Activated B cell treated with CpG ODN at 0.5 μM for 24 hours (primary cell): Measurements from ENCODE around the gene TOR1B. TPM values are rescaled to one million over a fixed set of nuclear protein-coding genes. Genes with fewer than 3 reads are reported as not detected.
"Not testable (repeated sequence)": the region's sequence is repeated elsewhere in the genome, so short reads cannot be mapped to it uniquely, and the experiment has no call there.

Experiments used
- ATAC-seq: fragments of 200-7000 bp; cut with Tn5 transposase; one replicate; pipeline ENCODE4 v1.10.0; 2021; ENCODE audit warnings: low read depth, mild to moderate bottlenecking, moderate library complexity
- CTCF ChIA-PET: fragments of 350-600 bp; sonication (Branson Sonifier 250); formaldehyde crosslinking; loops from one replicate; lab custom pipeline; 2021; ENCODE audit warnings: antibody characterized with exemption; lab: Charles Lee
- POLR2A ChIA-PET: fragments of 350-600 bp; sonication (Branson Sonifier 250); formaldehyde crosslinking; loops from one replicate; lab custom pipeline; 2021; ENCODE audit warnings: antibody characterized with exemption; lab: Charles Lee
- DNase-seq: peaks from one replicate; pipeline ENCODE4 v3.0.0; 2022
- H3K27ac Mint-ChIP-seq: one replicate; pipeline ENCODE4 v1.8.0; 2020; ENCODE audit warnings: mixed read lengths
- H3K27me3 Mint-ChIP-seq: one replicate; pipeline ENCODE4 v1.8.0; 2021; ENCODE audit warnings: mixed read lengths
- H3K36me3 Mint-ChIP-seq: one replicate; pipeline ENCODE4 v1.8.0; 2021; ENCODE audit warnings: low read depth, mixed read lengths
- H3K4me1 Mint-ChIP-seq: one replicate; pipeline ENCODE4 v1.8.0; 2021; ENCODE audit warnings: mixed read lengths
- H3K4me3 Mint-ChIP-seq: one replicate; pipeline ENCODE4 v1.8.0; 2020; ENCODE audit warnings: mild to moderate bottlenecking, mixed read lengths
- H3K9me3 Mint-ChIP-seq: one replicate; pipeline ENCODE4 v1.8.0; 2020; ENCODE audit warnings: mixed read lengths
- CTCF ChIP-seq: fragments of 200-600 bp; IDR thresholded peaks from one replicate; pipeline ENCODE4 v1.8.0; 2022; ENCODE audit warnings: antibody characterized with exemption, mild to moderate bottlenecking
- intact Hi-C: fragments of 100-400 bp; cut with micrococcal nuclease; formaldehyde crosslinking; loops from one replicate; pipeline ENCODE4 v1.15.1; 2024
- total RNA-seq: library from RNA; stranded (reverse); gene quantifications from 2 replicates; pipeline ENCODE4 v1.2.3, GENCODE V29; 2022

Gene TOR1B
- total RNA-seq, 1 donor from 2014 or later: 15.3 TPM

DNA sequence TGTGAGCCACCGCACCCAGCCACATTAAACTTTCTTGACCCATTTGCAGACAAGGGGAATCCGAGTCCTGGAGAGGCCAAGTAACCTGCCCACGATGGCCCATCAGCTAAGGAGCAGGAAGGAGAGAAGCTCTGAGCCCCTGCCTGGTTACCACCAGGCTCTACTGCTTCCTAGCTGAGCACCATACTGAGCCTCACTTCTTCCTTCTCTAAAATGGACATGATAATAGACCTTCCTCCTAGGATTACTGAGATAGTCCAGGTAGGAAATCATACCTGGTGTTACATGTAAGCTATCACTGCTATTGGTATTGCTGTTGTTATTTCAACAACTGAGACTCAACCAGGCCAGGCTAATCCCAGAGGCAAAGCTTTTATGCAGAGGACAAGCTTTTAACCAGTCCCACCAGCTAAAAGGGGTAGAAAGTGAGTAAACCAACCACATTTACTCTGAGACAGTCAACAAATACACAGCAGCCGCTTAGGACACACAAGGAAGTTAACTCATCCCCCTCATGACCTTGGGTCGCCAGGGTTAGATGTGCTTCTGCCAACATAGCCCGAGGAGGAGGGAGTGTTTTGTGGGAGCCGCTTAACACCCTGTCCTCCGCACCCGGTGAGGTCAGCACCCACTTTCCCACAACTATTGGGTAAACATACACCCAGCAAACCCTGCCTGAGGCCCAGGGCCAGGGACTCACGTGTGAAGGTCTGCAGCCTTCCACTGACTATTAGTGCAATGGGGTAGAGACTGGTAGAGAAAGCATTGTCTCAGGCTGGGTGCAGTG, 29.5 kb upstream of the TOR1B start:
- no peaks in the 10 kb centered on the region for H3K9me3 Mint-ChIP-seq
- no peaks in the 10 kb centered on the region for H3K36me3 Mint-ChIP-seq
- H3K4me3 Mint-ChIP-seq: no peak overlapping the region
- H3K27ac Mint-ChIP-seq: no peak overlapping the region
- H3K27me3 Mint-ChIP-seq: peaks cover 23% of the 10 kb centered on the region
- DNase-seq (no peak), ATAC-seq (no peak)
- no peak for TF ChIP-seq CTCF
- CTCF ChIA-PET: no interaction called here
- H3K4me1 Mint-ChIP-seq: no peaks in the 10 kb centered on the region
- POLR2A ChIA-PET: no interaction called here
- intact Hi-C loops: no loop called here

GRCh38 chr9:129774791-129775447, 28.1 kb upstream of the TOR1B start:
- TF ChIP-seq CTCF: no peak
- Mint-ChIP-seq H3K4me3 (no peak overlapping the region), H3K27ac (no peak overlapping the region), H3K4me1 (no peaks in the 10 kb centered on the region), H3K36me3 (no peaks in the 10 kb centered on the region), H3K9me3 (no peaks in the 10 kb centered on the region), H3K27me3 (peaks cover 23% of the 10 kb centered on the region)
- POLR2A ChIA-PET: no interaction called here
- DNase-seq: no peak
- ATAC-seq: no peak
- intact Hi-C loops: no loop called here
- CTCF ChIA-PET: no interaction called here

DNA sequence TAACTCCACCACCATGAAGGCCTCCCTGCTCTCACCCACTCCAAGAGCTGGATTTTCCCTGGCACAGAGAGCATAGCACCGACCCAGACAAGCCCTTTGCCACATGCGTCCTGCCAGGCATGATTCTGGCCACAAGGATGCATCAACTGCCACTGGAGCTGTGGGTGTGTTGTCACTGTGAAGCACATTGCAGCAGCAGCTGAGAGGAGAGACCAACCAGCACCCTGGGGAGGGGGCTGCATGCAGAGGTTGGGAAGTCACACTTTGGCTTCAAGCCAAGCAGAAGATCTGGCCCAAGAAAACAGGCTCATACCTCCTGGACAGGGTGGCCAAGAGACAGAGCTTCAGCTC, 27.6 kb upstream of the TOR1B start:
- H3K36me3 Mint-ChIP-seq: no peaks in the 10 kb centered on the region
- no peak for ATAC-seq
- TF ChIP-seq CTCF: no peak
- DNase-seq: no peak
- intact Hi-C loops: no loop called here
- H3K4me1 Mint-ChIP-seq: no peaks in the 10 kb centered on the region
- no peaks in the 10 kb centered on the region for H3K9me3 Mint-ChIP-seq
- peaks cover 23% of the 10 kb centered on the region for H3K27me3 Mint-ChIP-seq
- no peak overlapping the region for H3K27ac Mint-ChIP-seq
- no peak overlapping the region for H3K4me3 Mint-ChIP-seq
- CTCF ChIA-PET: no interaction called here
- POLR2A ChIA-PET: no interaction called here

- H3K4me1 Mint-ChIP-seq, ATAC-seq, POLR2A ChIA-PET, intact Hi-C loops, H3K36me3 Mint-ChIP-seq, H3K27ac Mint-ChIP-seq, H3K9me3 Mint-ChIP-seq, DNase-seq, H3K4me3 Mint-ChIP-seq: not testable (repeated sequence)
- H3K27me3 Mint-ChIP-seq: peaks cover 23% of the 10 kb centered on the region
- CTCF ChIA-PET: interaction anchor here (1.4 kb wide), 1 partner anchor 637 kb away, joined by 3 read pairs; no protein-coding TSS in a partner anchor
Observed at GRCh38 chr9:129776096-129776495, 26.9 kb upstream of the TOR1B start.

GRCh38 chr9:129776566-129776937, 26.4 kb upstream of the TOR1B start:
- DNase-seq: no peak
- no peaks in the 10 kb centered on the region for H3K36me3 Mint-ChIP-seq
- intact Hi-C loops: no loop called here
- ATAC-seq: no peak
- POLR2A ChIA-PET: no interaction called here
- H3K27me3 Mint-ChIP-seq: peaks cover 23% of the 10 kb centered on the region
- no peaks in the 10 kb centered on the region for H3K9me3 Mint-ChIP-seq
- H3K4me3 Mint-ChIP-seq: no peak overlapping the region
- no peaks in the 10 kb centered on the region for H3K4me1 Mint-ChIP-seq
- CTCF ChIA-PET: interaction anchor here (1.4 kb wide), 1 partner anchor 637 kb away, joined by 3 read pairs; no protein-coding TSS in a partner anchor
- TF ChIP-seq CTCF: no peak
- H3K27ac Mint-ChIP-seq: no peak overlapping the region
